ENCODE measurements around the gene PPM1N.

GRCh38 chr19:45476304-45476703 is 21.9 kb upstream of the PPM1N start:
- TF ChIP-seq GATA2 (IDR thresholded peaks at IDR 0.05; ENCODE audit: low read depth, low read length) (no peak), GATA3 (IDR thresholded peaks at IDR 0.05; ENCODE audit: low read depth, low read length) (no peak)

Data from SH-SY5Y (cell line).